Endothelial cell (in vitro differentiated cells): ENCODE data around the gene MGAT5. TPM values are rescaled to one million over a fixed set of nuclear protein-coding genes. Genes with fewer than 3 reads are reported as not detected.

Source experiments
- DNase-seq: peaks from one replicate; pipeline ENCODE4 v3.0.0; 2021; ENCODE audit warnings: low spot score
- H3K27ac Mint-ChIP-seq: one replicate; pipeline ENCODE4 v1.8.0; 2021; ENCODE audit warnings: mixed read lengths, inconsistent platforms; ENCODE audit not compliant: unreplicated experiment
- H3K27me3 Mint-ChIP-seq: one replicate; pipeline ENCODE4 v1.8.0; 2021; ENCODE audit warnings: mild to moderate bottlenecking, moderate library complexity, mixed read lengths, inconsistent platforms; ENCODE audit not compliant: unreplicated experiment
- H3K36me3 Mint-ChIP-seq: one replicate; pipeline ENCODE4 v1.8.0; 2021; ENCODE audit warnings: mild to moderate bottlenecking, low read depth, mixed read lengths, inconsistent platforms; ENCODE audit not compliant: unreplicated experiment
- H3K4me1 Mint-ChIP-seq: one replicate; pipeline ENCODE4 v1.8.0; 2021; ENCODE audit warnings: mild to moderate bottlenecking, mixed read lengths, inconsistent platforms; ENCODE audit not compliant: unreplicated experiment
- H3K4me3 Mint-ChIP-seq: one replicate; pipeline ENCODE4 v1.8.0; 2021; ENCODE audit warnings: mild to moderate bottlenecking, mixed read lengths, inconsistent platforms; ENCODE audit not compliant: unreplicated experiment
- H3K9me3 Mint-ChIP-seq: one replicate; pipeline ENCODE4 v1.8.0; 2021; ENCODE audit warnings: mixed read lengths, inconsistent platforms; ENCODE audit not compliant: unreplicated experiment
- total RNA-seq: library from RNA; stranded (reverse); fragmentation: NEBNext Ultra II Directional; extraction: Animal tissue kit (Norgen Biotek cat#: 25700); gene quantifications from one replicate; pipeline ENCODE4 v1.2.1, GENCODE V29; 2021; ENCODE audit not compliant: unreplicated experiment
- TF ChIP-seq, protein P1 (sequence below): fragments of 200-600 bp; sonication (generic); IDR thresholded peaks from one replicate; pipeline ENCODE4 v1.5.0; 2021; ENCODE audit warnings: antibody characterized with exemption; ENCODE audit not compliant: unreplicated experiment

MGAT5 gene
- total RNA-seq, 1 donor from 2014 or later = 124 TPM

DNA sequence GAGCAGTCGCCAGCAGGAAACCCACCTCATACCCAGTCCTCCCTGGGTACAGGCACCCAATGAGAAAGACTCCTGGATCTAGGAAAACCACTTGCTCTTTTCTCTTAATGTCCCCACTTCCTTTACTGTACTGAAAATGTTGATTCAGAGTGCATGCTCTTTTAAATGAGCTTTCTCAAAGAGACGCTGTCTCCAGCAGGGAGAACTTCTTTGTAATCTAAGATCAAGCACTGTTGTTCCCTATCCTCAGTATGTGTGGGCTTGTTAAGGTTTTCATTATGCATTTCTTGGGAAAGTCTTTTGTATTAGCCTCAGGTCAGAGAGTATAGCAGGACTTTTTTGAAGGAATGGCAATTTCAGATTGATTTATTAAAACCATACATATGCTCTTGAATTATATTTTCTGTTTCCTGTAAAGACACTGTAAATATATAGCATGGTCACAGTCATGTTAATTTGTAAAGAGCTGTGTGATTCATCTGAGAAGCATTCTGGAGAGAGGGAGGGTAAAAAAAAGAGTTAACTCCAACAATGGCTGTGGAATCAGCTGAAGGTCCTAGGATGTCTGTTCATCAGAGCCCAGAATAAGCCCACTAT is 178.1 kb downstream of the MGAT5 start:
- Mint-ChIP-seq H3K27ac (no peak overlapping the region), H3K4me3 (peak overlapping the region; percentile 6), H3K9me3 (no peaks in the 10 kb centered on the region), H3K4me1 (peaks cover 32% of the 10 kb centered on the region), H3K27me3 (peaks cover 10% of the 10 kb centered on the region), H3K36me3 (peaks cover 57% of the 10 kb centered on the region)
- DNase-seq = no peak
- TF ChIP-seq, protein P1, sequence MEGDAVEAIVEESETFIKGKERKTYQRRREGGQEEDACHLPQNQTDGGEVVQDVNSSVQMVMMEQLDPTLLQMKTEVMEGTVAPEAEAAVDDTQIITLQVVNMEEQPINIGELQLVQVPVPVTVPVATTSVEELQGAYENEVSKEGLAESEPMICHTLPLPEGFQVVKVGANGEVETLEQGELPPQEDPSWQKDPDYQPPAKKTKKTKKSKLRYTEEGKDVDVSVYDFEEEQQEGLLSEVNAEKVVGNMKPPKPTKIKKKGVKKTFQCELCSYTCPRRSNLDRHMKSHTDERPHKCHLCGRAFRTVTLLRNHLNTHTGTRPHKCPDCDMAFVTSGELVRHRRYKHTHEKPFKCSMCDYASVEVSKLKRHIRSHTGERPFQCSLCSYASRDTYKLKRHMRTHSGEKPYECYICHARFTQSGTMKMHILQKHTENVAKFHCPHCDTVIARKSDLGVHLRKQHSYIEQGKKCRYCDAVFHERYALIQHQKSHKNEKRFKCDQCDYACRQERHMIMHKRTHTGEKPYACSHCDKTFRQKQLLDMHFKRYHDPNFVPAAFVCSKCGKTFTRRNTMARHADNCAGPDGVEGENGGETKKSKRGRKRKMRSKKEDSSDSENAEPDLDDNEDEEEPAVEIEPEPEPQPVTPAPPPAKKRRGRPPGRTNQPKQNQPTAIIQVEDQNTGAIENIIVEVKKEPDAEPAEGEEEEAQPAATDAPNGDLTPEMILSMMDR = no peak

DNA sequence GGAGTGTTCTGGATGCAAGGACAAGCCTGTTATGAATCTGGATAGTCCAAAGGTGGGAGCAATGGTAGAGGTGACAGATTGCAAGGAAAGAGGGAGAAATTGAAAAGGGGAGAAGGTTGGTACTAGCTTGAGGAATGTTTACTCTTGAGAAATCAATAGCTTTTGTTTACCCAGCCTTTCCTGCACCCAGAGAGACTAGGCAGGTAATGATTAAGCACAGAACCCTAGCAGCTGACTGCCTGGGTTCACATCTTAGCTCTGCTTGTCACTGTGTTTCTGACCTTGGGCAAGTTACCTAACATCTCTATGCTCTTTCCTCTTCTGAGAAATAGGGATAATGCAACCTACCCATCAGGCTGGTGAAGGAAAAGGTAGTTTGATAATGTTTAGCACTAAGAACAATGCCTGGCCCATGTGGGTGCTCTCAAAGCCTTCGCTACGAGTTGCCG is 178.6 kb downstream of the MGAT5 start:
- Mint-ChIP-seq H3K9me3 (no peaks in the 10 kb centered on the region), H3K4me3 (no peak overlapping the region), H3K4me1 (peaks cover 27% of the 10 kb centered on the region)

DNA sequence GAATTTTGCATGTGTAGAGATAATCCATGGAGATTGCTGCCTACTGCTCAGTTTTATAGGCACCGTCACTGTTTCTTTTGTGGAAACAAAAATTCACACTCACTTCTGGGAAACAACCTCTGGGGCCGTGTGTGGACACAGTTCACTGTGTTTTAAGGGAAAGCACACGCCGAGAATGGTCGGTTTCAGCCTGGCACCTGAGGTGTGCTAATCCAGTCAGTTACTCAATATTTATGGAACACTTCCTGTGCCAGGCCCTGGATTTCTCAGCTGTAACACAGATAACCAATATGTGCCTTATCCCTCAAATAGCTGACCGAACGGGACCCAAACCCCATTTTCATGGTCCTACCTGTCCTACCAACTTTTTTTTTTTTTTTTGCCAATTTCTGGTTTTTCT is 179.6 kb downstream of the MGAT5 start:
- Mint-ChIP-seq H3K4me1 (peaks cover 25% of the 10 kb centered on the region), H3K27me3 (peaks cover 10% of the 10 kb centered on the region), H3K27ac (no peak overlapping the region), H3K36me3 (peaks cover 51% of the 10 kb centered on the region), H3K4me3 (peak overlapping the region; percentile 19), H3K9me3 (no peaks in the 10 kb centered on the region)
- no peak for DNase-seq
- TF ChIP-seq, protein P1 = no peak

More for the DNA sequence above, 178.6 kb downstream of the MGAT5 start:
- Mint-ChIP-seq H3K27me3 (peaks cover 10% of the 10 kb centered on the region), H3K27ac (no peak overlapping the region), H3K36me3 (peaks cover 56% of the 10 kb centered on the region)
- TF ChIP-seq, protein P1 = no peak
- no peak for DNase-seq

DNA sequence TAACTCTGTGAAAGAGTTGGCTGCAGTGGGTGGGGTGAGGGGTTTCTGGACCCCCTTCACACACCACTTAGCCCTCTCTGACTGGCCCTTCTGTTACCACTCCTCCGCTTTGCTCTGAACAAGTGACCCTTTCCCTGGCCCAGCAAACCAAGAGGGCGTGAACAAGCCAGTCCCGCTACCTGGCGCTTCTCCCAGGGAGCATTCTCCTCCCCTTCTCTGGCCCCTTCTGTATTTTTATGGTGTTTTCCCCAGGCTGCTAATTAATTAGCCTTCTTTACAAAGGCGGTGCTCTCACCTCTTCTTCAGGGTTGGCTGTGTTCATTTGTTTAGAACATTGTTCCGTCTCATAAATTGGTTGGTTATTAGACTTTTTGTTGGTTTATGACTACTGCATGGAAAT is 180.1 kb downstream of the MGAT5 start:
- no peak overlapping the region for H3K27ac Mint-ChIP-seq
- H3K4me3 Mint-ChIP-seq = no peak overlapping the region
- peaks cover 10% of the 10 kb centered on the region for H3K27me3 Mint-ChIP-seq
- H3K4me1 Mint-ChIP-seq = peaks cover 29% of the 10 kb centered on the region
- H3K9me3 Mint-ChIP-seq = no peaks in the 10 kb centered on the region
- peaks cover 48% of the 10 kb centered on the region for H3K36me3 Mint-ChIP-seq
- DNase-seq = no peak
- TF ChIP-seq, protein P1 = no peak

DNA sequence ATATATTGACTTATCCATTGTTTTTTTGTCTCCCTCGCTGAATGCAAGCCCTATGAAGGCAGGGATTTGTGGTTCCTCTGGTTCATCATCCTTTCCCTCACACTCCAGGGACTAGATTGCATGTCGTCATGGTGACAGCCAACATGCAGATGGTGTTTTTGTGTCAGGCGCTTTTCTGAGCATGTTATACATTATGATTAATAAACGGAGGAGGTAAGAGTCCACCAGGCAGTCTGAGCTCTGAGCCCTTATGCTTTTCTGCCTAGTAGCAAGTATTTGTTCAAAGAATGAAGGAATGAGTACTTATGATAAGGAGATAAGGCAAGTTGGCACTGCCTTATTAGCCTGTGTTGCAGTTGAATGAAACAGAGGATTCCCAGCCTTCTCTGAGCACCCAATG is 181.6 kb downstream of the MGAT5 start:
- Mint-ChIP-seq H3K4me3 (no peak overlapping the region), H3K9me3 (no peaks in the 10 kb centered on the region), H3K36me3 (peaks cover 55% of the 10 kb centered on the region), H3K4me1 (peaks cover 19% of the 10 kb centered on the region), H3K27me3 (peaks cover 6% of the 10 kb centered on the region), H3K27ac (no peak overlapping the region)
- no peak for DNase-seq
- TF ChIP-seq, protein P1 = no peak
